GM19099 (cell line): ENCODE results near the gene GABRE.

Source experiments
- POLR2A ChIP-seq: IDR thresholded peaks from 3 replicates; pipeline ENCODE4 v1.6.1; 2011; ENCODE audit warnings: low read depth; ENCODE audit not compliant: insufficient read length; ENCODE audit errors: extremely low read depth

GABRE gene, protein sequence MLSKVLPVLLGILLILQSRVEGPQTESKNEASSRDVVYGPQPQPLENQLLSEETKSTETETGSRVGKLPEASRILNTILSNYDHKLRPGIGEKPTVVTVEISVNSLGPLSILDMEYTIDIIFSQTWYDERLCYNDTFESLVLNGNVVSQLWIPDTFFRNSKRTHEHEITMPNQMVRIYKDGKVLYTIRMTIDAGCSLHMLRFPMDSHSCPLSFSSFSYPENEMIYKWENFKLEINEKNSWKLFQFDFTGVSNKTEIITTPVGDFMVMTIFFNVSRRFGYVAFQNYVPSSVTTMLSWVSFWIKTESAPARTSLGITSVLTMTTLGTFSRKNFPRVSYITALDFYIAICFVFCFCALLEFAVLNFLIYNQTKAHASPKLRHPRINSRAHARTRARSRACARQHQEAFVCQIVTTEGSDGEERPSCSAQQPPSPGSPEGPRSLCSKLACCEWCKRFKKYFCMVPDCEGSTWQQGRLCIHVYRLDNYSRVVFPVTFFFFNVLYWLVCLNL

GRCh38 chrX:151974336-151975227 is at the start of gene GABRE:
Gene GABRE (minus strand): TSS chrX:151974676. CDS start chrX:151974625, 51 bp downstream.
- TF ChIP-seq POLR2A: no peak

GRCh38 chrX:152020888-152021287 is 46.4 kb upstream of the GABRE start:
- no peak for TF ChIP-seq POLR2A

GRCh38 chrX:151999813-152000212 is 25.3 kb upstream of the GABRE start:
- no peak for TF ChIP-seq POLR2A

- TF ChIP-seq POLR2A: no peak
Observed at GRCh38 chrX:151997539-151997938, 23.1 kb upstream of the GABRE start.

GRCh38 chrX:151996347-151996746 is 21.9 kb upstream of the GABRE start:
- TF ChIP-seq POLR2A: no peak

DNA sequence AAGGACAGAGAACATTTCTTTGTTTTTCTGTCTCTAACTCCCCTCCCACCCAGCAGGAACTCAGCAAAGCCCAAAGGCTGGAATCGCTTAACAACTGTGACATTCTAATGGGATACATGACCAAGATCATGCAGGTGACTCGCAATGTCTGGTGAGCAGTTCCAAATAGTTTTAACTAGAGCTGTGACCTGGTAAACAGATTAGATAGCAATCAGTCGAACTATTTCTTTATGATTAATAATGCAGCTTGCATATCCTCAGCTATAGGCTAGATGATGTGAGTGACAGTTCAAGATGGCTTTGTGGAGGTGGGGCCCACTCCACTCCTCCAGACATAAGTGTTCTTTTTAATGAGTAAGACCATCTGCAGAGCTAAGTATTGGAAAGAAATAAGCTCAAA is 20.0 kb upstream of the GABRE start:
- no peak for TF ChIP-seq POLR2A

DNA sequence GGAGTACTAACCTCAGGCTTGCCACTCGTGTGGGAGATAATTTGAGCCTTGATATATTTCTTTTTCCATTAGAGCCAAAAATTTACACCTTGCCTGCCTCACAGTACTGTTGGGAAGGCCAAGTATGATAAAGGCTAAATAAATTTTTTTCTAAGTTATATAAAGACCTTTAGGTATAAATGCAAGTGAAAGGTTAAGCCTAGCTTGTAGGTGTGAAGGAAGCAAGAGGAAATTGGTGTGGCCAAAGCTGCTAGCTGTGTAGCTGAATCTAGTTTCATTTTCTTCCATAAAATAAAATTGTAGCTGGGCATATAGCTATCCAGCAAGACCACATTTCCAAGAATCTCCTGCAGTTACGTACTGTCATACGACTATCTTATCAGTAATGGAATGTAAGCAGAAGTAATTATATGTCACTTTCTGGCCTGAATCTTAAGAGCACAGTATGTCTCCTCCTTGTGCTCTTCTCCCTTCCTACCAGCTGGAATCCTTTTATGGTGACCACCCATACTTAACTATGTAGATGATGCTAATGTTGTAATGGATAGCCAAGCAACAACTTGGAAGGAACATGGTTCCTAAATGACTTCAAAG is 14.3 kb upstream of the GABRE start:
- no peak for TF ChIP-seq POLR2A

DNA sequence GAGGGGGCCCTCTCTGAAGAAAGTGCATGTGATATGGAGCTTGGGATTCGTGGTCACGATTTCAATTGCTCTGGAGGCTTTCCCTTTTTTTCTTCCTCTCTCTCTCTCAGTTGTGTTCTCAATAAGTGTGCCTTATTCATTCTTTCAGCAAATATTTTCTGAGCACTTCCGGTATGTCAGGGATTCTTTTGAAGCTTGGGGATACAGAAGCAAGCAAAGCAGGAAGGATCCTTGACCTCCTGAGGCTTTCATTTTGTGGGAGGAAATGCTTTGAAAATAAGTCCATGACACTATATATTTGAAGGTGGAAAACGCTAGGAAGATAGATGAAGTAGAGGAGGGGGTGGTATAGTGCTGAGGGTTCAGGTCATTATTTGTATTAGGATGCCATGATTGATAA is 12.6 kb upstream of the GABRE start:
- TF ChIP-seq POLR2A: no peak

- no peak for TF ChIP-seq POLR2A
Observed at GRCh38 chrX:151985955-151986354, 11.5 kb upstream of the GABRE start.

DNA sequence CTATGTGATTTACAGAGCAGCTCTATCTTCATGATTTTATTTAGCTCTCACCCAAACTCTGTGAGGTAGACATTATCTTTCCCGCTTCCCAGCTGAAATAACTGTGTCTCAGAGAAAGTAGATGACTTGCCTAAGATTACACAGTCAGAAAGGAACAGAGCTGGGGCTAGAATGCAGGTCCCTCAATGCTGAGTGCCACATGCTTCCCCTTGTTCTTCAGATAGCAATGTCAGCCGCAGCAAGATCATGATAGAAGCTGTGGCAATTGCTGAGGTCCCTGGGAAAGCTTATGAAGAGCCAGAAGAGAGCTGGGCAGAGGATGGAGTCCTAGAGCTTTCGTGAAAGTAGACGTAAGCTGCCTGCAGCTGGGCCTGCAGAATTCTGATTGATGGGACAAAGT is 11.1 kb upstream of the GABRE start:
- TF ChIP-seq POLR2A: no peak

GRCh38 chrX:151984902-151985301 is 10.4 kb upstream of the GABRE start:
- TF ChIP-seq POLR2A: no peak

GRCh38 chrX:151984328-151984727 is 9.9 kb upstream of the GABRE start:
- TF ChIP-seq POLR2A: no peak

- no peak for TF ChIP-seq POLR2A
Observed at GRCh38 chrX:151983186-151983585, 8.7 kb upstream of the GABRE start.

- no peak for TF ChIP-seq POLR2A
Observed at GRCh38 chrX:151982222-151982621, 7.7 kb upstream of the GABRE start.

GRCh38 chrX:151981129-151981528 is 6.7 kb upstream of the GABRE start:
- TF ChIP-seq POLR2A: no peak
